Measurements from ENCODE around the gene FAM20C.

FAM20C gene

DNA sequence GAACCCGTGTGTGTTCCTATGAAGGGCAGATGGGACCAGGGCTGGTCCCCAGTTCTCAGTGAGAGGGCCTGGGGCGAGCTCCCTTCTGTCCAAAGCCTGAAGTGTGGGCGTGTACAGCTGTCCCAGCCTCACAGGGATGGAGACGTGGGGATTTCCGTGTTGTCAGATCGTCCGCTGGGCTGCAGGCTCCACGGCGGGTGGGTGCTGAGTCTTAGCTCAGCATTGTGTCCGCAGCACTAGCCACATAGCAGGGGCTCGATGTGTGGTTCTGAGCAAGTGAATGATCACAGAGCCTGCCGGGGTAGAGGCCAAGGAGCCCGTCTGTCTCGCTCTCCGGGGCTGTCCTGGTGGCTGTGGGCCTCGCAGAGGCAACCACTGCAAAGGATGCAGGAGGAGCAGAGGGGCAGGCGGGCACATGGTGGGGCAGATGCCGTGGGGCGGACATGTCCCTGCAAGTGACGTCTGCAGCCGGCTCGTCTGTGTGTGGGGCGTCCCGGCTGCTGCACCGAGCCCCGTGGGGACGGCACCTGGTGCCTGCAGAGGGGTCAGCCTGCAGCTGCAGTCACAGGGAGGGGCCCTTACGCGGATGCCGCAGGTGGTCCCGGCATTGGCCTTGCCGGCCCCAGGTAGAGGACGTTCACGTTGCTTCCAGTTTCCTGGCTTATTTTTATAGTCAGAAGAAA is 30.9 kb downstream of the FAM20C start:
- FAIRE-seq = no peak

GRCh38 chr7:223861-224260 is 31.5 kb downstream of the FAM20C start:
- FAIRE-seq (no peak), DNase-seq (ENCODE audit: low spot score) (no peak)

More for the DNA sequence above, 30.9 kb downstream of the FAM20C start:
- no peak for DNase-seq (ENCODE audit: low spot score)

DNA sequence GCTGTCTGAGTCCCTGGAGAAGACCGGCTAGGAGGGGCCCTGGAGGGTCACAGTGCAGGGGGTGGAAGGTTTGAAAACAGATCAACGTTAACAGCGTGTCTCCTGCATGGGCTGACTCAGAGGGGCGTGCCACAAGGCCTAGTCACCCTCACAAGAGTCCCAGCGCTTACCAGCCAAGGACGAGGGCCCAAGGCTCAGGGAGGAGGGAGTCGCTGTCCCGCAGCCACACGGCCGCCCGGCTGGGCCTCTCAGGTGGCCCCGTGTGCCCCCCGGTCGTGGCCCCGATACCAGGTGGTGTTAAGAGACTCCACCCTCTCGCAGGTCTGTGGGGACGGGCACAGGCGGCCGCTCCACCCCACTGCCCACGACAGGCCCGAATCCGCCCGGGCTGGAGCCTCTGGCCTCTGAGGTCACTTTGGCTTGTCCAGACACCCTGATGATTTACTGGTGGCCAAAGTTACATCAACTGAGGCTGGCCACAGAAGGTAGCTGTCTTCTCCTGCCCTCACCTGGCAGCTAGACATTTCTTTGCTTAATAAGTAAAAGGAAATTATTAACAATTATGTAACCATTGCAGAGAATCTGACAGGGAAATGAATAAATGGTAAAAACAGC is 34.0 kb downstream of the FAM20C start:
- FAIRE-seq (peak; percentile 84), DNase-seq (ENCODE audit: low spot score) (peak; percentile 83)

DNA sequence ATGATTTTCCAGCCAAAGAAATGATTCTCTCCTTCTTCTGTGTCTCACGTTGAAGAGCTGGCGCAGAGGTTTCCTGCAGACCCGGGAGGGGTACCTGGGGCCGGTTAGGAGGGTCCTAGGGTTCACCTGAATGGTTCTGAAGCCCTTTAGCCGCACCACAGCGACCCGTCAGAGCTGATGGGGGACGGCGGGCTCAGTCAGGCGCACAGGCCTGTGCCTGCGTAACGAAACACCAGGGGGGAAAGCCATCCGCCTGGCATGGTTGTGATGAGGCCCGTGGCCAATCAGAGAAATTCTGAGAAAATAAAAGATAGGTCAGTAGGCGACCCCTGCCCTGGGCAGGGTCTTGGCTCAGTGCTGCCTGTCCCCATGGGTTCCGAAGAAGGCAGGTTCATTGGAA is 35.6 kb downstream of the FAM20C start:
- no peak for DNase-seq (ENCODE audit: low spot score)
- no peak for FAIRE-seq

GRCh38 chr7:228610-229009 is 36.2 kb downstream of the FAM20C start:
- no peak for DNase-seq (ENCODE audit: low spot score)
- no peak for FAIRE-seq

- DNase-seq (ENCODE audit: low spot score) (peak; percentile 43), FAIRE-seq (peak; percentile 65)
These were observed 37.0 kb downstream of the FAM20C start for GRCh38 chr7:229184-229964.

DNA sequence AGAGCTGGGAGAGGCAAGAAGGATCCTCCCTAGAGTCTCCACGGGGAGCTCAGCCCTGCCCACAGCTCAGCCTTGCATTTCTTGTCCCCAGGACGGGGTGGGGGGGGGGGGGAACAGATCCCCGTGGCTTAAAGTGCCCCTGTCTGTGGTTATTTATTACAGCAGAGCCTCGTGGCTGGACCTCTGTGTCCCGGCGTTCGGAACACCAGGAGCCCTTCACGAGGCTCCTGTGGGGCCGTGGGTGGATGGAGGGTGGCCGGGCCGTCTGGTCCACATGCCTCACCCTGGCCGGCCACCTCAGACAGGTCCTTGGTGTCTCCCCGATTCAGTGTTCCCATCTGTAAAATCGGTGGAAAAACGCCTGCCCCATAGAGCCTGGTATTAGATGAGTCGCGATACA is 37.9 kb downstream of the FAM20C start:
- FAIRE-seq = no peak
- DNase-seq (ENCODE audit: low spot score) = no peak

GRCh38 chr7:231030-231857 is 38.9 kb downstream of the FAM20C start:
- DNase-seq (ENCODE audit: low spot score) (no peak), FAIRE-seq (no peak)

DNA sequence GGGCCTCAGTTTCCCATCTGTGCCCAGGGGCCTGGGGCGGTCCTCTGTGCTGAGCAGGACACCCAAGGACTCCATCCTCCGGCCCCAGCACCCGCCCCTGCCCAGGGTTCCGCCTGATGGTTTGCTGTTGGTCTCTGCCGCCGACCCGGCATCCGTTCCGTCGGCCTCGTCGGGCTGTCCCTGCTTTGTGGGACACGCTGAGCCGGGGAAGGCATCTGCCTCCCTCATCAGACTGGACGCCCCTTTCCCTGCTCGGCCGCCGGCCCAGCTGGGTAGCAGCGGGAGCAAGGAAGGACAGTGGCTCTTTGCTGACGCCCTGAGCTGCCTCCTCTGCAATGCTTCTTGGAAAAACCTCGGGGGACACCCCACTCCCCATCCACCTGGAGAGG is 39.5 kb downstream of the FAM20C start:
- DNase-seq (ENCODE audit: low spot score) (no peak), FAIRE-seq (no peak)

- FAIRE-seq (no peak), DNase-seq (ENCODE audit: low spot score) (no peak)
These were observed 40.3 kb downstream of the FAM20C start for GRCh38 chr7:232410-233248.

GRCh38 chr7:233249-234035 is 41.1 kb downstream of the FAM20C start:
- FAIRE-seq = no peak

DNA sequence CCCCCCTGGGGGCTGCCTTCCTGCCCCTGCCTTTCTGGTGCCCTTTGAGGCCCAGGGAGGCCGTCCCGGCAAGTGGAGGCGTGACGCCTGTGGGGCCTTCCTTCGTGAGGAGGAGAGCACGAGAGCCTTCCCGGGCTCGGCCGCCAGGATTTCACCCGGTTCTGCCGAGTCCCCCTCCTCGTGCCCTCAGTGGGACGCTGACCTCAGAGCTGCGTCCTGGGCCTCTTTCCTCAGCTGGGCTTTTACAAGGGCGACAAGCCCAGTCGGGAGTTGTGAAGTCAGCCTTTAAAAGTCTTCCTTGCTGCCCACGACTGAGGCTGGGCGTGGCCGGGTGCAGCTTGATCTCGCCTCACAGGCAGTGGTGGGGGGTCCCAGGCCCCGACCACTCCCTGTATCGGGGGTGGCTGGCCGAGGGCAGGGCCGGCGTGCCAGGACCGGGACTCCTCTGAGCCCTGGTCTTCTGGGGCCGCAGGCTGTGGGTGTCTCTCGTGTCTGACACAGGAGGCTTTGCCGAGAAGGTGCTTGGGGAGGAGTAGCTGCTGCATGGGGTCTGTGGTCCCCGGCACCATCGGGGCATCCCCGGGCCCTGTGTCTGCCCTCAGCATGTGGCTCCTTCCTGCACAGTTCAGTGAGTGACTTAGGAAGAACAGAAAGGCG is 41.8 kb downstream of the FAM20C start:
- DNase-seq (ENCODE audit: low spot score) (no peak), FAIRE-seq (no peak)

More at GRCh38 chr7:233249-234035, 41.1 kb downstream of the FAM20C start:
- DNase-seq (ENCODE audit: low spot score) = no peak

- FAIRE-seq (no peak), DNase-seq (ENCODE audit: low spot score) (no peak)
These were observed 42.6 kb downstream of the FAM20C start for GRCh38 chr7:234708-235553.

- no peak for DNase-seq (ENCODE audit: low spot score)
- no peak for FAIRE-seq
These were observed 43.4 kb downstream of the FAM20C start for GRCh38 chr7:235576-236395.

DNA sequence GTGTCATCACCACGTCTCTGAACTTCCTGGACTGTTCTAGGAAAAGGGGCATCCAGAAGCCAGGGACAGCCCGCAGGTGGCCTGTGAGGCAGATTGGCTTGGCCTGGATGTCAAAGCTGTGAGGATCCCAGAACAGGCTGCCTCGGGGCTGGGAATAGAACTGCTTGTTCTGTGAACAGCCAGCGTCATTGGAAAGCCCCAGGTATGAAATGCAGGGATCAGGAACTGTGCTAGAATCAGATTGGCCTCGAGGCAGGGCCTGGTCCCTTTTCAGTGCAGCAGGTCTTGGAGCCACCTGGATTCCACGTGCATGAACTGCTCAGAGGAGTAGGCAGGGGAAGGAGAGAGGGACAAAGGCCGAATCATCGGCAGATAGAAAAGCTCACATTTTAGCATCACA is 44.6 kb downstream of the FAM20C start:
- DNase-seq (ENCODE audit: low spot score) = no peak
- FAIRE-seq = no peak

GRCh38 chr7:237385-237784 is 45.0 kb downstream of the FAM20C start:
- no peak for DNase-seq (ENCODE audit: low spot score)
- no peak for FAIRE-seq

- no peak for FAIRE-seq
- DNase-seq (ENCODE audit: low spot score) = no peak
These were observed 47.8 kb downstream of the FAM20C start for GRCh38 chr7:240146-240676.

All from RCC 7860 (cell line).